A673 (cell line): ENCODE results near the gene ACADVL. TPM values are rescaled to one million over a fixed set of nuclear protein-coding genes. Genes with fewer than 3 reads are reported as not detected.

ENCODE experiments used
- BruUV-seq: library from RNA; stranded (reverse); fragments of 400-500 nt; replicated peaks from 2 replicates; lab custom pipeline; 2021; lab: Mats Ljungman, UMichigan
- CTCF ChIA-PET: fragments of 300-600 bp; sonication (Branson Sonifier 250); formaldehyde crosslinking; loops from one replicate; lab custom pipeline; 2022; ENCODE audit warnings: antibody characterized with exemption; lab: Charles Lee
- POLR2A ChIA-PET: fragments of 300-600 bp; sonication (Branson Sonifier 250); formaldehyde crosslinking; loops from one replicate; lab custom pipeline; 2022; ENCODE audit warnings: antibody characterized with exemption; ENCODE audit not compliant: low non-redundant PET; lab: Charles Lee
- DNase-seq: peaks from one replicate; pipeline ENCODE4 v3.0.0-alpha.2; 2015; ENCODE audit warnings: low spot score
- H3K27ac ChIP-seq: fragments of 200-600 bp; sonication (generic); 2 replicates; pipeline ENCODE4 v1.5.1; 2016; ENCODE audit warnings: mixed run types, low read depth, mild to moderate bottlenecking, mixed read lengths, antibody characterized with exemption, low read length; ENCODE audit not compliant: poor library complexity, severe bottlenecking
- H3K27me3 ChIP-seq: fragments of 200-600 bp; sonication (generic); replicated peaks from 2 replicates; pipeline ENCODE4 v1.6.1; 2017; ENCODE audit warnings: mixed run types, low read depth, mild to moderate bottlenecking, mixed read lengths, antibody characterized with exemption, low read length; ENCODE audit not compliant: insufficient read depth, poor library complexity
- H3K36me3 ChIP-seq: fragments of 200-600 bp; sonication (generic); 2 replicates; pipeline ENCODE4 v1.6.1; 2016; ENCODE audit warnings: mixed run types, mild to moderate bottlenecking, mixed read lengths, antibody characterized with exemption, low read length; ENCODE audit not compliant: insufficient read depth, poor library complexity, severe bottlenecking
- H3K4me1 ChIP-seq: fragments of 200-600 bp; sonication (generic); 2 replicates; pipeline ENCODE4 v1.6.1; 2017; ENCODE audit warnings: mixed run types, mild to moderate bottlenecking, mixed read lengths, antibody characterized with exemption, low read length; ENCODE audit not compliant: insufficient read depth, poor library complexity, severe bottlenecking
- H3K4me3 ChIP-seq: fragments of 200-600 bp; sonication (generic); 2 replicates; pipeline ENCODE4 v1.5.1; 2016; ENCODE audit warnings: low read depth, mixed run types, mild to moderate bottlenecking, mixed read lengths, low read length; ENCODE audit not compliant: poor library complexity, severe bottlenecking
- H3K9me3 ChIP-seq: fragments of 200-600 bp; sonication (generic); 2 replicates; pipeline ENCODE4 v1.6.1; 2016; ENCODE audit warnings: mixed run types, low read depth, mild to moderate bottlenecking, mixed read lengths, antibody characterized with exemption, low read length; ENCODE audit not compliant: poor library complexity, severe bottlenecking
- CTCF ChIP-seq: fragments of 300-800, 200-600 bp; sonication (generic); conservative IDR thresholded peaks from 2 replicates; pipeline ENCODE4 v1.5.1; 2017; ENCODE audit warnings: low read depth, mild to moderate bottlenecking, antibody characterized with exemption, low read length, moderate library complexity, mixed read lengths
- EZH2 ChIP-seq: fragments of 200-600 bp; sonication (generic); IDR thresholded peaks from 2 replicates; pipeline ENCODE4 v1.6.1; 2017; ENCODE audit warnings: borderline replicate concordance, low read depth, mild to moderate bottlenecking, mixed read lengths, antibody characterized with exemption, low read length; ENCODE audit not compliant: poor library complexity, severe bottlenecking
- intact Hi-C: fragments of 100-400 bp; cut with micrococcal nuclease; formaldehyde crosslinking; loops from one replicate; pipeline ENCODE4 v1.10.0; 2022; ENCODE audit not compliant: unreplicated experiment
- total RNA-seq: library from RNA; stranded (reverse); gene quantifications from 2 replicates; pipeline ENCODE4 v1.2.3, GENCODE V29; 2021

The ACADVL gene
- total RNA-seq, 1 experiment from 2014 or later, result 425 TPM

- intact Hi-C loops, result no loop called here
- H3K4me3 ChIP-seq, result no peak overlapping the region
- H3K27me3 ChIP-seq, result no peaks in the 10 kb centered on the region
- peaks cover 69% of the 10 kb centered on the region for H3K36me3 ChIP-seq
- DNase-seq, result no peak
- TF ChIP-seq CTCF (no peak), EZH2 (no peak)
- H3K27ac ChIP-seq, result no peak overlapping the region
- H3K4me1 ChIP-seq, result peaks cover 22% of the 10 kb centered on the region
- CTCF ChIA-PET, result no interaction called here
- POLR2A ChIA-PET, result no interaction called here
- BruUV-seq, result no TSS peak
- no peaks in the 10 kb centered on the region for H3K9me3 ChIP-seq
Observed at GRCh38 chr17:7222972-7223292, 3.2 kb downstream of the ACADVL start.

GRCh38 chr17:7223375-7223774 lies 3.6 kb downstream of the ACADVL start:
- Histone ChIP-seq H3K27me3 (no peaks in the 10 kb centered on the region), H3K4me1 (peaks cover 18% of the 10 kb centered on the region), H3K27ac (no peak overlapping the region), H3K9me3 (no peaks in the 10 kb centered on the region), H3K36me3 (peaks cover 73% of the 10 kb centered on the region), H3K4me3 (no peak overlapping the region)
- intact Hi-C loops, result no loop called here
- DNase-seq, result no peak
- CTCF ChIA-PET, result no interaction called here
- no TSS peak for BruUV-seq
- TF ChIP-seq EZH2, result no peak
- TF ChIP-seq CTCF, result no peak
- POLR2A ChIA-PET, result no interaction called here

GRCh38 chr17:7224110-7224509 lies 4.4 kb downstream of the ACADVL start:
- H3K4me3 ChIP-seq, result no peak overlapping the region
- POLR2A ChIA-PET, result interaction anchor here (0.6 kb wide), 1 partner anchor 9 kb away, joined by 3 read pairs; no protein-coding TSS in a partner anchor
- BruUV-seq, result no TSS peak
- no peak for DNase-seq
- H3K27ac ChIP-seq, result no peak overlapping the region
- H3K27me3 ChIP-seq, result no peaks in the 10 kb centered on the region
- CTCF ChIA-PET, result no interaction called here
- TF ChIP-seq CTCF (no peak), EZH2 (no peak)
- no peaks in the 10 kb centered on the region for H3K9me3 ChIP-seq
- H3K36me3 ChIP-seq, result peaks cover 81% of the 10 kb centered on the region
- intact Hi-C loops, result no loop called here
- peaks cover 10% of the 10 kb centered on the region for H3K4me1 ChIP-seq
